Psoas muscle (tissue), 8 donors: Measurements from ENCODE around the gene FOXO1. TPM values are rescaled to one million over a fixed set of nuclear protein-coding genes. Genes with fewer than 3 reads are reported as not detected.

Experiments
- ATAC-seq, 4 donors: fragments of 200-7000 bp; cut with Tn5 transposase; one replicate each; pipeline ENCODE4 v1.9.1; 2020; ENCODE audit warnings: moderate library complexity in 3 of 4, mild to moderate bottlenecking in 2 of 4
- DNase-seq, 2 donors: peaks; one replicate each; pipeline ENCODE4 v3.0.0-alpha.2; 2020
- H3K27ac ChIP-seq: fragments of 200-600 bp; one replicate; pipeline ENCODE4 v1.8.0; 2022
- H3K27me3 ChIP-seq, 3 donors: fragments of 200-600 bp in 1 of 3; one replicate each; pipeline versions ENCODE4 v1.6.1 to v1.8.0; 2013 to 2022; ENCODE audit warnings: low read length in 2 of 3, mild to moderate bottlenecking in 2 of 3, moderate library complexity in 1 of 3; ENCODE audit not compliant: insufficient read depth in 3 of 3
- H3K36me3 ChIP-seq, 2 donors: fragments of 200-600 bp in 1 of 2; one replicate each; pipeline versions ENCODE4 v1.6.1 to v1.8.0; 2013 to 2022; ENCODE audit warnings: low read depth in 1 of 2, mild to moderate bottlenecking in 1 of 2, moderate library complexity in 1 of 2; ENCODE audit not compliant: insufficient read depth in 1 of 2
- H3K4me1 ChIP-seq: fragments of 200-600 bp; one replicate; pipeline ENCODE4 v1.8.0; 2022
- H3K4me3 ChIP-seq: fragments of 200-600 bp; one replicate; pipeline ENCODE4 v1.8.0; 2022; ENCODE audit warnings: mild to moderate bottlenecking
- H3K9me3 ChIP-seq: fragments of 200-600 bp; one replicate; pipeline ENCODE4 v1.8.0; 2022
- CTCF ChIP-seq: fragments of 200-600 bp; IDR thresholded peaks from one replicate; pipeline ENCODE4 v1.8.0; 2022; ENCODE audit warnings: antibody characterized with exemption
- WGBS, 3 donors: extraction: QIAGEN DNeasy Blood & Tissue Kit; methylation state at CpG; one replicate each; pipeline versions ENCODE4 v1.1.6 to v1.1.7; 2013; 5-methylcytosine and 5-hydroxymethylcytosine counted together
- intact Hi-C, 2 donors: fragments of 100-400 bp; cut with DNase I; formaldehyde crosslinking; loops; one replicate each; pipeline versions ENCODE4 v1.11.0 to v1.14.2; 2022
- polyA plus RNA-seq, 3 donors: library from polyadenylated mRNA; stranded (reverse); fragments of 200-250 nt; gene quantifications; one replicate each; pipeline ENCODE4 v1.2.3, GENCODE V29; 2013
- total RNA-seq, 4 donors: library from RNA; stranded (reverse); fragmentation: NEBNext Ultra II Directional in 2 of 4; extraction: Animal tissue kit (Norgen Biotek cat#: 25700) in 2 of 4; gene quantifications; one replicate each; pipeline versions ENCODE4 v1.2.1 to v1.2.4, GENCODE V29; 2021 to 2023
- donor health status: healthy with polysubstance abuse.
- donor health status: DM: no; HTN: no; CAD: no; lungs with moderate emphysema.
- donor health status: Bipolar disorder and iron deficiency.
- donor health status: healthy.
- donor health status: DM: yes; HTN: yes; CAD: no.
- donor health status: DM: no; HTN: no; CAD: no.
- donor health status: DM: no; HTN: no; CAD: no.
- donor health status: DM: yes; HTN: yes; CAD: no.

Gene FOXO1
- total and polyA plus RNA-seq, 7 donors, result 23.8 to 160 (median 68.3) TPM

DNA sequence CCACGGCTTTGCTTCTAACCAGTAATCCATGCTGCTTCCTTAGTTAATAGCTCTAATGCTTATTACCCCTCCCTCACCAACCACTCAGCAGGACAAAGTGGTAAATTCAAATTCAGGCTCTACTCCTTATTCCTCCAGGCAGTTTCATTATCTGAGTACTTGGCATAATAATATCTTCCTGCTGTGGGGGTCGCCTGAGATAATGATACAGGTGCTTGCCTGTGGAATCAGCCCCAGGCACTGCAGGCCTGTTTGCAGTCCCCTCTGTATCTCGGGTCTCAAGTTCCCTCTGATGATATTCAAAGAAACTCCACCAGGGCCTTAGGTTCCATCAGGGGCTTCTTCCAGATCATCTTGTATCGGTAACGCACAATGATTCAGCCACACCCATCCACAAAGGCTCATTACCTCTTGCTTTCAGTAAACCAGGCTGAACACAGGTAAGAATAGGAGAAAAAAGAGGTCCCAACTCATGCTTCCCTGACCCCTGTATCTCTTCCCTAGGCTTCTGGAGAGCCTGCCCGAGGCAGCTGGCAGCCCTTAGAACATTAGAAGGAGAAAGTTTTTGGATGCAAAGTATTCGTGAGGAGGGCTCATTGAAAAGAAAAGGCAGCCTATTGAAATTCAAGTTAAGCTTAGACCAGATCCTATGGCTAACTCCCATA, 14.3 kb upstream of the FOXO1 start:
- intact Hi-C loops, result loop anchor here (2.0 to 10.0 kb wide), 5 partner anchors 612 to 998 kb away; no protein-coding TSS in a partner anchor
- ATAC-seq (no peak), DNase-seq (no peak)
- Histone ChIP-seq H3K4me1 (peaks cover 25% of the 10 kb centered on the region), H3K27me3 (no peaks in the 10 kb centered on the region), H3K9me3 (no peaks in the 10 kb centered on the region), H3K4me3 (no peak overlapping the region), H3K27ac (peak overlapping the region; percentile 55), H3K36me3 (no peaks in the 10 kb centered on the region)
- no peak for TF ChIP-seq CTCF
- 79 to 81% (median 81%) methylated on average over 7 of the region's 7 CpGs for WGBS, 3 donors

DNA sequence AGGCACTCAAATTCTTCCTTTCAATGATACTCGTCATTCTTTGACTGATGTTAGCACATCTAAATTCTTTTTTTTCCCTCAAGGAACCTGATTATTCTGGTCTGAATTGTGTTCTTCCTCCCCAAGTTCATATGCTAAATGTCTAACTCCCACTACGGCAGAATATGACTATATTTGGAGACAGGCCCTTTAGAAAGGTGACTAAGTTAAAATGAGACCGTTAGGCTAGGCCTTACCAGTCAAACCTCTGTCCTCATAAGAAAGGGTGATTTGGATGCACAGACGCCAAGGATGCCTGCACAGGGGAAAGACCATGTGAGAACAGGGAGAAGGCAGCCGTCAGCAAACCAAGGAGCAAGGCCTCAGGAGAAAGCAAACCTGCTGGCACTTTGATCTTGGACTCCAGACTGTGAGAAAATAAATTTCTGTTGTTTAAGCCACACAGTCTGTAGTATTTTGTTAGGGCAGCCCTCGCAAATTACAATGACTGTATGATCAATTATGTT, 13.1 kb upstream of the FOXO1 start:
- DNase-seq, result no peak
- Histone ChIP-seq H3K36me3 (no peaks in the 10 kb centered on the region), H3K4me1 (peaks cover 25% of the 10 kb centered on the region), H3K27ac (no peak overlapping the region), H3K27me3 (no peaks in the 10 kb centered on the region), H3K4me3 (no peak overlapping the region), H3K9me3 (no peaks in the 10 kb centered on the region)
- no peak for TF ChIP-seq CTCF
- 96 to 98% (median 97%) methylated on average over 6 of the region's 6 CpGs for whole genome bisulfite sequencing, 3 donors
- ATAC-seq, result no peak
- intact Hi-C loops, result loop anchor here in 1 of 2 donors (5.0 kb wide), 1 partner anchor 277 kb away; no protein-coding TSS in a partner anchor

GRCh38 chr13:40677064-40677463, 10.6 kb upstream of the FOXO1 start:
- DNase-seq, result no peak
- H3K4me1 ChIP-seq, result peaks cover 26% of the 10 kb centered on the region
- H3K27ac ChIP-seq, result no peak overlapping the region
- H3K36me3 ChIP-seq, result no peaks in the 10 kb centered on the region
- 38 to 44% (median 42%) methylated on average over 4 of the region's 4 CpGs for WGBS, 3 donors
- no peaks in the 10 kb centered on the region for H3K27me3 ChIP-seq
- ATAC-seq, result no peak
- intact Hi-C loops, result loop anchor here in 1 of 2 donors (5.0 kb wide), 1 partner anchor 275 kb away; no protein-coding TSS in a partner anchor
- TF ChIP-seq CTCF, result no peak
- H3K9me3 ChIP-seq, result no peaks in the 10 kb centered on the region
- no peak overlapping the region for H3K4me3 ChIP-seq

- no peak for DNase-seq
- Histone ChIP-seq H3K4me3 (no peak overlapping the region), H3K9me3 (no peaks in the 10 kb centered on the region), H3K27ac (no peak overlapping the region), H3K36me3 (no peaks in the 10 kb centered on the region), H3K27me3 (no peaks in the 10 kb centered on the region), H3K4me1 (peaks cover 19% of the 10 kb centered on the region)
- intact Hi-C loops, result loop anchor here in 1 of 2 donors (5.0 kb wide), 1 partner anchor 274 kb away; no protein-coding TSS in a partner anchor
- 72 to 78% (median 76%) methylated on average over 2 of the region's 2 CpGs for WGBS, 3 donors
- no peak for TF ChIP-seq CTCF
- ATAC-seq, result no peak
These were observed 9.6 kb upstream of the FOXO1 start for GRCh38 chr13:40676007-40676406.
